HCT116 (cell line): ENCODE results near the gene BRSK1. TPM values are rescaled to one million over a fixed set of nuclear protein-coding genes. Genes with fewer than 3 reads are reported as not detected.

Source experiments
- ATAC-seq: fragments of 200-7000 bp; cut with Tn5 transposase; 2 replicates; pipeline ENCODE4 v1.9.1; 2020; ENCODE audit warnings: mild to moderate bottlenecking, moderate library complexity
- BruUV-seq: library from RNA; stranded (reverse); fragments of 400-500 nt; replicated peaks from 2 replicates; lab custom pipeline; 2021; lab: Mats Ljungman, UMichigan
- CTCF ChIA-PET: fragments of 300-600 bp; sonication (Branson Sonifier 250); formaldehyde crosslinking; loops from one replicate; lab custom pipeline; 2021; ENCODE audit warnings: antibody characterized with exemption; lab: Charles Lee
- POLR2A ChIA-PET: fragments of 300-600, 350-600 bp; sonication (Branson Sonifier 250); formaldehyde crosslinking; loops from one replicate; lab custom pipeline; 2021; ENCODE audit warnings: antibody characterized with exemption; lab: Charles Lee
- RAD21 ChIA-PET, 2 experiments: fragments of 300-600 bp; sonication (Branson Sonifier 250); formaldehyde crosslinking; loops; one replicate each; lab custom pipeline; 2023; ENCODE audit warnings: low total read pairs in 2 of 2; ENCODE audit not compliant: uncharacterized antibody in 2 of 2, unreplicated experiment in 2 of 2, low non-redundant PET in 1 of 2; lab: Charles Lee
- DNase-seq: peaks from one replicate; pipeline ENCODE4 v3.0.0-alpha.2; 2010; ENCODE audit warnings: low read depth, low spot score
- H2AFZ ChIP-seq: fragments of 200-600 bp; shearing (Covaris generic), sonication (generic); 2 replicates; pipeline ENCODE4 v1.6.1; 2017; ENCODE audit warnings: low read depth, mixed run types, mixed read lengths, antibody characterized with exemption, low read length; ENCODE audit not compliant: poor library complexity, severe bottlenecking
- H3K27ac ChIP-seq: 2 replicates; pipeline ENCODE4 v1.5.1; 2012; ENCODE audit warnings: low read depth, low read length
- H3K27me3 ChIP-seq: fragments of 200-600 bp; sonication (generic); 2 replicates; pipeline ENCODE4 v1.6.1; 2016; ENCODE audit warnings: mixed run types, low read length, mixed read lengths; ENCODE audit not compliant: insufficient read depth
- H3K36me3 ChIP-seq, 2 experiments: fragments of 200-500 bp in 1 of 2; fragments of 200-600 bp in 1 of 2; sonication (Bioruptor generic) in 1 of 2; sonication (generic) in 1 of 2; 2 replicates each; pipeline versions ENCODE4 v1.5.1 to v1.6.1; 2014 to 2016; ENCODE audit warnings: low read length in 2 of 2, inconsistent platforms in 1 of 2, mixed read lengths in 1 of 2, mixed run types in 1 of 2; ENCODE audit not compliant: insufficient read depth in 2 of 2, control insufficient read depth in 1 of 2
- H3K4me1 ChIP-seq, 2 experiments: fragments of 200-600 bp in 1 of 2; sonication (generic) in 1 of 2; 2 replicates each; pipeline versions ENCODE4 v1.5.1 to v1.6.1; 2012 to 2017; ENCODE audit warnings: low read length in 2 of 2, inconsistent platforms in 1 of 2, mild to moderate bottlenecking in 1 of 2, mixed read lengths in 1 of 2, mixed run types in 1 of 2, moderate library complexity in 1 of 2; ENCODE audit not compliant: insufficient read depth in 2 of 2, control insufficient read depth in 1 of 2
- H3K4me2 ChIP-seq: fragments of 200-600 bp; sonication (generic); 2 replicates; pipeline ENCODE4 v1.6.1; 2017; ENCODE audit warnings: mixed run types, low read length, mixed read lengths
- H3K4me3 ChIP-seq, 2 experiments: fragments of 200-600 bp in 1 of 2; sonication (generic) in 1 of 2; replicated peaks in 1 of 2; 2 replicates each; pipeline ENCODE4 v1.5.1; 2011 to 2016; ENCODE audit warnings: low read length in 2 of 2, control low read depth in 1 of 2, low read depth in 1 of 2, mild to moderate bottlenecking in 1 of 2, mixed read lengths in 1 of 2, mixed run types in 1 of 2
- H3K79me2 ChIP-seq: fragments of 200-600 bp; sonication (generic); 2 replicates; pipeline ENCODE4 v1.6.1; 2017; ENCODE audit warnings: mild to moderate bottlenecking, mixed run types, low read length, moderate library complexity, mixed read lengths; ENCODE audit not compliant: insufficient read depth
- H3K9ac ChIP-seq: fragments of 200-600 bp; sonication (generic); 2 replicates; pipeline ENCODE4 v1.6.1; 2016; ENCODE audit warnings: low read length, mixed read lengths
- H3K9me2 ChIP-seq: fragments of 200-600 bp; sonication (generic), shearing (Covaris generic); 2 replicates; pipeline ENCODE4 v1.6.1; 2017; ENCODE audit warnings: mixed run types, mild to moderate bottlenecking, moderate library complexity; ENCODE audit not compliant: insufficient read depth
- H3K9me3 ChIP-seq, 2 experiments: fragments of 200-500 bp in 1 of 2; fragments of 200-600 bp in 1 of 2; sonication (Bioruptor generic) in 1 of 2; sonication (generic) in 1 of 2; 2 replicates each; pipeline ENCODE4 v1.6.1; 2014 to 2017; ENCODE audit warnings: low read length in 2 of 2, mixed read lengths in 2 of 2, inconsistent platforms in 1 of 2, low read depth in 1 of 2, mild to moderate bottlenecking in 1 of 2, mixed run types in 1 of 2, moderate library complexity in 1 of 2; ENCODE audit not compliant: control insufficient read depth in 1 of 2, insufficient read depth in 1 of 2
- H4K20me1 ChIP-seq: fragments of 200-600 bp; sonication (generic), shearing (Covaris generic); 2 replicates; pipeline ENCODE4 v1.6.1; 2017; ENCODE audit warnings: mixed run types, mild to moderate bottlenecking, moderate library complexity; ENCODE audit not compliant: insufficient read depth
- CBX3 ChIP-seq: IDR thresholded peaks from 2 replicates; pipeline ENCODE4 v1.6.1; 2012; ENCODE audit warnings: low read depth
- CEBPB ChIP-seq: IDR thresholded peaks from 2 replicates; pipeline ENCODE4 v1.6.1; 2012; ENCODE audit warnings: low read depth
- EGR1 ChIP-seq: IDR thresholded peaks from 2 replicates; pipeline ENCODE4 v1.6.1; 2012; ENCODE audit warnings: low read depth
- ELF1 ChIP-seq: IDR thresholded peaks from 2 replicates; pipeline ENCODE4 v1.6.1; 2012; ENCODE audit warnings: low read depth, borderline replicate concordance
- EZH2phosphoT487 ChIP-seq: fragments of 200-600 bp; IDR thresholded peaks from 2 replicates; pipeline ENCODE4 v1.6.1; 2018; ENCODE audit warnings: antibody characterized with exemption, borderline replicate concordance
- FOSL1 ChIP-seq: IDR thresholded peaks from 2 replicates; pipeline ENCODE4 v1.6.1; 2012; ENCODE audit warnings: low read depth
- JUND ChIP-seq: IDR thresholded peaks from 2 replicates; pipeline ENCODE4 v1.6.1; 2012
- POLR2A ChIP-seq: IDR thresholded peaks from 2 replicates; pipeline ENCODE4 v1.7.0; 2011; ENCODE audit warnings: borderline replicate concordance; ENCODE audit not compliant: insufficient read depth, insufficient read length; ENCODE audit errors: extremely low read depth
- RAD21 ChIP-seq: IDR thresholded peaks from 2 replicates; pipeline ENCODE4 v1.6.1; 2012; ENCODE audit warnings: low read depth, mild to moderate bottlenecking
- SIN3A ChIP-seq: IDR thresholded peaks from 2 replicates; pipeline ENCODE4 v1.6.1; 2012; ENCODE audit warnings: low read depth
- SP1 ChIP-seq: IDR thresholded peaks from 2 replicates; pipeline ENCODE4 v1.6.1; 2012; ENCODE audit warnings: low read depth
- SRF ChIP-seq: IDR thresholded peaks from 2 replicates; pipeline ENCODE4 v1.6.1; 2012; ENCODE audit warnings: low read depth
- TCF7L2 ChIP-seq: IDR thresholded peaks from 2 replicates; pipeline ENCODE4 v1.7.0; 2011; ENCODE audit warnings: borderline replicate concordance, inconsistent platforms; ENCODE audit not compliant: insufficient read depth, insufficient read length; ENCODE audit errors: extremely low read depth
- YY1 ChIP-seq: IDR thresholded peaks from 2 replicates; pipeline ENCODE4 v1.6.1; 2011; ENCODE audit warnings: low read length, low read depth, moderate library complexity, mild to moderate bottlenecking; ENCODE audit not compliant: insufficient replicate concordance; ENCODE audit errors: extremely low read depth
- ZFX ChIP-seq: fragments of 450-650 bp; IDR thresholded peaks from 2 replicates; pipeline ENCODE4 v1.6.1; 2017
- ZNF274 ChIP-seq: fragments of 200-500 bp; sonication (Bioruptor generic); IDR thresholded peaks from 2 replicates; pipeline ENCODE4 v1.6.1; 2014; ENCODE audit warnings: mild to moderate bottlenecking, low read depth, low read length, inconsistent platforms
- intact Hi-C: fragments of 100-400 bp; cut with micrococcal nuclease; formaldehyde crosslinking; loops from 2 replicates; pipeline ENCODE4 v1.10.0; 2022
- total RNA-seq: library from RNA; stranded (reverse); gene quantifications from one replicate; pipeline ENCODE4 v1.2.1, GENCODE V29; 2021; ENCODE audit not compliant: unreplicated experiment
- TF ChIP-seq, protein P1 (sequence below), 3 experiments: fragments of 200-600 bp in 1 of 3; sonication (generic) in 1 of 3; IDR thresholded peaks in 2 of 3; conservative IDR thresholded peaks in 1 of 3; 2 replicates each; pipeline ENCODE4 v1.5.1; 2012 to 2017; ENCODE audit warnings: low read depth in 2 of 3, low read length in 2 of 3, antibody characterized with exemption in 1 of 3, borderline replicate concordance in 1 of 3, control low read depth in 1 of 3, mild to moderate bottlenecking in 1 of 3, mixed read lengths in 1 of 3, mixed run types in 1 of 3, moderate library complexity in 1 of 3; ENCODE audit not compliant: insufficient read depth in 1 of 3

BRSK1 gene
- total RNA-seq, 1 experiment from 2014 or later, result 33.3 TPM

DNA sequence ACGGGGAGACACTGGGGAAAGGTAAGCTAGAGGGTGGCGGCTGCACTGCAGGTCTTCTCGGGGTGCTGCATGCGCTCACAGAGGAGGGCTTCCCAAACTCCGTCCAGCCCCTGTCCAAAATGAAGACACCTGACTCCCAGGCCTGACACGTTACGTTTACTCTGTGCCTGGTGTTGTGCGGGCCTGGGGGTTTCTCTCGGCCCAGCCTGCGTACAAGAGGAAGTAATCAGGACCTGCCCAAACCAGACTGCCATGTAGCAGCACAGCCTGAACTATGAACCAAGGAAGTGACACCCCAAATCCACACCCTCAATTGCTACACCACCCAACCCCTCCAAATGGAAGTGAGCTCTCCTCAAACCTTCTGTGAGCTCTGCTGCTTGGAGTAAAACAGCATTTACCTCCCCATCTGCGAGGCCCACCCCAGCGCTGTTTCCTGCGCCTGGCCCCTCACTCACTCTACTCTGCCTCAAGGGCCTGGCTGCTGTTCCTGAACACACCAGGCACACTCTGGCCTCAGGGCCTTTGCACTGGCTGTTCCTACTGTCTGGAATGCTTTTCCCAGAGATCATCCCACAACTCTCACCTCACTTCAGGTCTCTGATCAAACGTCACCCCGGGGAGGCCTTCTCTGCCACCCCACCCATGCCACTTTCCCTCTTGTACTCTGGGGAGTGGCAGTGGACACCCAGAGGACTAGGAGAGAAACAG, 6.9 kb upstream of the BRSK1 start:
- BruUV-seq, result no TSS peak
- no peak overlapping the region for H3K9ac ChIP-seq
- no peaks in the 10 kb centered on the region for H3K9me2 ChIP-seq
- no peak overlapping the region for H3K4me3 ChIP-seq
- no peaks in the 10 kb centered on the region for H3K9me3 ChIP-seq
- H3K79me2 ChIP-seq, result peaks cover 13% of the 10 kb centered on the region
- H3K27me3 ChIP-seq, result no peaks in the 10 kb centered on the region
- H3K36me3 ChIP-seq, result peaks cover 9 to 21% of the 10 kb centered on the region in 2 experiments; a peak in 3 of 4 replicates
- DNase-seq (no peak), ATAC-seq (no peak)
- POLR2A ChIA-PET, result no interaction called here
- no peak overlapping the region; the same call in 1 of the 2 replicates for H3K27ac ChIP-seq
- CTCF ChIA-PET, result no interaction called here
- peaks cover 11 to 18% of the 10 kb centered on the region in 2 experiments for H3K4me1 ChIP-seq
- no peak for TF ChIP-seq ZNF274
- TF ChIP-seq EGR1, result no peak
- TF ChIP-seq SIN3A, result no peak
- no peak for TF ChIP-seq JUND
- TF ChIP-seq TCF7L2, result no peak
- no peak for TF ChIP-seq RAD21
- no peak for TF ChIP-seq FOSL1
- no peak for TF ChIP-seq CBX3
- TF ChIP-seq CEBPB, result no peak
- TF ChIP-seq ZFX, result no peak
- TF ChIP-seq SRF, result no peak
- TF ChIP-seq SP1, result no peak
- TF ChIP-seq EZH2phosphoT487, result no peak
- no peak for TF ChIP-seq YY1
- no peak for TF ChIP-seq POLR2A
- TF ChIP-seq ELF1, result no peak
- TF ChIP-seq, protein P1, sequence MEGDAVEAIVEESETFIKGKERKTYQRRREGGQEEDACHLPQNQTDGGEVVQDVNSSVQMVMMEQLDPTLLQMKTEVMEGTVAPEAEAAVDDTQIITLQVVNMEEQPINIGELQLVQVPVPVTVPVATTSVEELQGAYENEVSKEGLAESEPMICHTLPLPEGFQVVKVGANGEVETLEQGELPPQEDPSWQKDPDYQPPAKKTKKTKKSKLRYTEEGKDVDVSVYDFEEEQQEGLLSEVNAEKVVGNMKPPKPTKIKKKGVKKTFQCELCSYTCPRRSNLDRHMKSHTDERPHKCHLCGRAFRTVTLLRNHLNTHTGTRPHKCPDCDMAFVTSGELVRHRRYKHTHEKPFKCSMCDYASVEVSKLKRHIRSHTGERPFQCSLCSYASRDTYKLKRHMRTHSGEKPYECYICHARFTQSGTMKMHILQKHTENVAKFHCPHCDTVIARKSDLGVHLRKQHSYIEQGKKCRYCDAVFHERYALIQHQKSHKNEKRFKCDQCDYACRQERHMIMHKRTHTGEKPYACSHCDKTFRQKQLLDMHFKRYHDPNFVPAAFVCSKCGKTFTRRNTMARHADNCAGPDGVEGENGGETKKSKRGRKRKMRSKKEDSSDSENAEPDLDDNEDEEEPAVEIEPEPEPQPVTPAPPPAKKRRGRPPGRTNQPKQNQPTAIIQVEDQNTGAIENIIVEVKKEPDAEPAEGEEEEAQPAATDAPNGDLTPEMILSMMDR (IDR thresholded peaks at IDR 0.05 in 2 of 3, conservative IDR thresholded peaks at IDR 0.05 in 1 of 3; ENCODE audit: borderline replicate concordance in 1 of 3, insufficient read depth in 1 of 3, low read depth in 2 of 3, low read length in 2 of 3), result no peak
- H2AFZ ChIP-seq, result no peak overlapping the region
- H4K20me1 ChIP-seq, result no peaks in the 10 kb centered on the region
- intact Hi-C loops, result no loop called here
- no peak overlapping the region for H3K4me2 ChIP-seq
- RAD21 ChIA-PET, result no interaction called here
